Stimulated activated naive B cell treated with anti-CD40 and anti-IgM and Interleukin-4, amounts not matched to agents 10 μg/mL and 1 μg/mL and 100 μg/mL, for 72 hours (primary cell): ENCODE measurements around the gene CCS.
A peak's percentile ranks its signal among the peaks of the same experiment; 100 is the strongest.
"Not testable (repeated sequence)": the region's sequence is repeated elsewhere in the genome, so short reads cannot be mapped to it uniquely, and the experiment has no call there.

ENCODE experiments used
- ATAC-seq, 2 donors: fragments of 150-1000 bp; cut with Tn5 transposase; replicated peaks; 2 replicates each; pipeline ENCODE4 v1.10.0; 2021; ENCODE audit warnings: moderate library complexity in 1 of 2
- DNase-seq: peaks from one replicate; pipeline ENCODE4 v3.0.0; 2021
- H3K27ac Mint-ChIP-seq: one replicate; pipeline ENCODE4 v1.8.0; 2022; ENCODE audit warnings: mild to moderate bottlenecking, mixed read lengths
- H3K27me3 Mint-ChIP-seq, 2 donors: one replicate each; pipeline ENCODE4 v1.8.0; 2022; ENCODE audit warnings: mixed read lengths in 2 of 2
- H3K36me3 Mint-ChIP-seq, 2 donors: one replicate each; pipeline ENCODE4 v1.8.0; 2022; ENCODE audit warnings: mixed read lengths in 2 of 2, mild to moderate bottlenecking in 1 of 2
- H3K4me1 Mint-ChIP-seq, 2 donors: one replicate each; pipeline ENCODE4 v1.8.0; 2022; ENCODE audit warnings: mixed read lengths in 2 of 2, mild to moderate bottlenecking in 1 of 2
- H3K4me3 Mint-ChIP-seq, 2 donors: one replicate each; pipeline ENCODE4 v1.8.0; 2022; ENCODE audit warnings: mild to moderate bottlenecking in 2 of 2, mixed read lengths in 2 of 2, moderate library complexity in 1 of 2
- H3K9me3 Mint-ChIP-seq, 2 donors: one replicate each; pipeline ENCODE4 v1.8.0; 2022; ENCODE audit warnings: mixed read lengths in 2 of 2, mild to moderate bottlenecking in 1 of 2

Gene CCS

GRCh38 chr11:66568124-66568916, 24.7 kb upstream of the CCS start, which contains the start of gene CTSF:
Gene CTSF, minus strand, starts transcription at chr11:66568606. Its CDS starts 120 bp downstream, at chr11:66568486.
- H3K4me3 Mint-ChIP-seq: peak within 1 kb of the TSS; percentile 81 to 82
- peaks cover 18 to 27% of the 10 kb centered on the region in 2 donors for H3K27me3 Mint-ChIP-seq
- H3K9me3 Mint-ChIP-seq: no peaks in the 10 kb centered on the region
- ATAC-seq: peak; percentile 96
- no peaks in the 10 kb centered on the region for H3K36me3 Mint-ChIP-seq
- DNase-seq: peak; percentile 53
- peaks cover 10 to 11% of the 10 kb centered on the region in 2 donors for H3K4me1 Mint-ChIP-seq
- no peak within 1 kb of the TSS for H3K27ac Mint-ChIP-seq

GRCh38 chr11:66569076-66569475, 23.9 kb upstream of the CCS start:
- ATAC-seq (no peak), DNase-seq (no peak)
- Mint-ChIP-seq H3K27ac (no peak overlapping the region), H3K4me3 (no peak overlapping the region), H3K36me3 (no peaks in the 10 kb centered on the region), H3K9me3 (no peaks in the 10 kb centered on the region), H3K4me1 (peaks cover 10 to 11% of the 10 kb centered on the region in 2 donors), H3K27me3 (peaks cover 23 to 32% of the 10 kb centered on the region in 2 donors)

GRCh38 chr11:66570079-66570849, 22.7 kb upstream of the CCS start:
- Mint-ChIP-seq H3K9me3 (no peaks in the 10 kb centered on the region), H3K27ac (no peak overlapping the region), H3K27me3 (peaks cover 35 to 44% of the 10 kb centered on the region in 2 donors), H3K4me1 (peaks cover 10 to 11% of the 10 kb centered on the region in 2 donors), H3K36me3 (no peaks in the 10 kb centered on the region), H3K4me3 (no peak overlapping the region)
- DNase-seq (no peak), ATAC-seq (no peak)

- Mint-ChIP-seq H3K4me3 (no peak overlapping the region), H3K9me3 (no peaks in the 10 kb centered on the region), H3K4me1 (peaks cover 10 to 11% of the 10 kb centered on the region in 2 donors), H3K27ac (no peak overlapping the region), H3K36me3 (no peaks in the 10 kb centered on the region), H3K27me3 (peaks cover 38 to 49% of the 10 kb centered on the region in 2 donors)
- ATAC-seq: no peak
- DNase-seq: no peak
Observed at GRCh38 chr11:66570850-66571180, 22.2 kb upstream of the CCS start.

GRCh38 chr11:66579017-66579606, 13.9 kb upstream of the CCS start:
- Mint-ChIP-seq H3K4me1 (peaks cover 12 to 15% of the 10 kb centered on the region in 2 donors), H3K4me3 (peak overlapping the region; percentile 18 to 50), H3K36me3 (no peaks in the 10 kb centered on the region), H3K27me3 (peaks cover 21 to 22% of the 10 kb centered on the region in 2 donors), H3K27ac (no peak overlapping the region), H3K9me3 (peaks cover 6 to 8% of the 10 kb centered on the region in 2 donors)
- peak; percentile 77 to 79 for ATAC-seq
- peak; percentile 53 for DNase-seq

GRCh38 chr11:66580803-66581202, 12.2 kb upstream of the CCS start:
- peaks cover 6% of the 10 kb centered on the region in 2 donors for H3K27me3 Mint-ChIP-seq
- no peaks in the 10 kb centered on the region for H3K36me3 Mint-ChIP-seq
- DNase-seq (no peak), ATAC-seq (no peak)
- peaks cover 6 to 8% of the 10 kb centered on the region in 2 donors for H3K9me3 Mint-ChIP-seq
- no peak overlapping the region for H3K27ac Mint-ChIP-seq
- H3K4me3 Mint-ChIP-seq: no peak overlapping the region
- peaks cover 12 to 15% of the 10 kb centered on the region in 2 donors for H3K4me1 Mint-ChIP-seq

GRCh38 chr11:66581261-66581660, 11.7 kb upstream of the CCS start:
- Mint-ChIP-seq H3K4me3 (no peak overlapping the region), H3K9me3 (peaks cover 6 to 8% of the 10 kb centered on the region in 2 donors), H3K4me1 (peaks cover 12 to 15% of the 10 kb centered on the region in 2 donors), H3K27me3 (peaks cover 4% of the 10 kb centered on the region in 2 donors), H3K27ac (no peak overlapping the region), H3K36me3 (no peaks in the 10 kb centered on the region)
- ATAC-seq: no peak
- DNase-seq: no peak

GRCh38 chr11:66582565-66583147, 10.3 kb upstream of the CCS start:
- not testable (repeated sequence) for H3K9me3 Mint-ChIP-seq, DNase-seq, ATAC-seq, H3K4me3 Mint-ChIP-seq, H3K27me3 Mint-ChIP-seq, H3K27ac Mint-ChIP-seq, H3K36me3 Mint-ChIP-seq
- peaks cover 12 to 15% of the 10 kb centered on the region in 2 donors for H3K4me1 Mint-ChIP-seq

GRCh38 chr11:66585447-66585846, 7.5 kb upstream of the CCS start:
- not testable (repeated sequence) for H3K9me3 Mint-ChIP-seq, ATAC-seq, H3K4me1 Mint-ChIP-seq, H3K27me3 Mint-ChIP-seq, H3K4me3 Mint-ChIP-seq, H3K27ac Mint-ChIP-seq, H3K36me3 Mint-ChIP-seq, DNase-seq

GRCh38 chr11:66586136-66586535, 6.8 kb upstream of the CCS start:
- H3K27ac Mint-ChIP-seq: no peak overlapping the region
- H3K4me3 Mint-ChIP-seq: no peak overlapping the region
- no peaks in the 10 kb centered on the region for H3K27me3 Mint-ChIP-seq
- DNase-seq: no peak
- peaks cover 6 to 8% of the 10 kb centered on the region in 2 donors for H3K9me3 Mint-ChIP-seq
- peaks cover 2% of the 10 kb centered on the region in 2 donors for H3K4me1 Mint-ChIP-seq
- ATAC-seq: no peak
- H3K36me3 Mint-ChIP-seq: no peaks in the 10 kb centered on the region

GRCh38 chr11:66589315-66589714, 3.7 kb upstream of the CCS start:
- peaks cover 12 to 19% of the 10 kb centered on the region in 2 donors for H3K4me1 Mint-ChIP-seq
- not testable (repeated sequence) for ATAC-seq, H3K36me3 Mint-ChIP-seq, H3K4me3 Mint-ChIP-seq, H3K27ac Mint-ChIP-seq, H3K27me3 Mint-ChIP-seq, DNase-seq, H3K9me3 Mint-ChIP-seq

- Mint-ChIP-seq H3K27me3 (no peaks in the 10 kb centered on the region), H3K36me3 (peaks cover 3% of the 10 kb centered on the region in 2 donors), H3K4me1 (peaks cover 18 to 27% of the 10 kb centered on the region in 2 donors), H3K9me3 (no peaks in the 10 kb centered on the region), H3K27ac (no peak overlapping the region), H3K4me3 (no peak overlapping the region)
- no peak for DNase-seq
- ATAC-seq: no peak
Observed at GRCh38 chr11:66589996-66590675, 2.8 kb upstream of the CCS start.

GRCh38 chr11:66591175-66591574, 1.8 kb upstream of the CCS start:
- ATAC-seq (no peak), DNase-seq (no peak)
- Mint-ChIP-seq H3K4me1 (peaks cover 26 to 38% of the 10 kb centered on the region in 2 donors), H3K36me3 (peaks cover 3% of the 10 kb centered on the region in 2 donors), H3K4me3 (no peak overlapping the region), H3K27me3 (no peaks in the 10 kb centered on the region), H3K27ac (no peak overlapping the region), H3K9me3 (no peaks in the 10 kb centered on the region)

GRCh38 chr11:66593303-66593635, 284 bp downstream of the CCS start:
- peak overlapping the region; percentile 98 to 100 for H3K4me3 Mint-ChIP-seq
- peaks cover 29 to 44% of the 10 kb centered on the region in 2 donors for H3K4me1 Mint-ChIP-seq
- peaks cover 3% of the 10 kb centered on the region in 2 donors for H3K36me3 Mint-ChIP-seq
- H3K9me3 Mint-ChIP-seq: no peaks in the 10 kb centered on the region
- ATAC-seq (peak; percentile 13 to 14), DNase-seq (no peak)
- H3K27ac Mint-ChIP-seq: peak overlapping the region; percentile 99
- no peaks in the 10 kb centered on the region for H3K27me3 Mint-ChIP-seq
